ENCODE measurements around the gene MERTK.

MERTK gene

GRCh38 chr2:112006076-112006410 lies 107.6 kb downstream of the MERTK start:
- intact Hi-C loops (cut with DNase I; ENCODE audit: low total_unique reads), result no loop called here
- no peaks in the 10 kb centered on the region for H3K9me3 ChIP-seq

GRCh38 chr2:112007493-112007892 lies 109.1 kb downstream of the MERTK start:
- no peak overlapping the region for H3K27ac ChIP-seq
- H3K27me3 ChIP-seq, result no peaks in the 10 kb centered on the region
- H3K4me3 ChIP-seq, result no peak overlapping the region
- no peak for DNase-seq
- H3K9me3 ChIP-seq, result no peaks in the 10 kb centered on the region
- intact Hi-C loops (cut with DNase I; ENCODE audit: low total_unique reads), result no loop called here
- peaks cover 0 to 3% (median 0%) of the 10 kb centered on the region in 4 donors for H3K4me1 ChIP-seq
- peaks cover 44 to 71% (median 67%) of the 10 kb centered on the region in 3 donors for H3K36me3 ChIP-seq
- no peak for TF ChIP-seq CTCF (IDR thresholded peaks at IDR 0.05)

More at GRCh38 chr2:112006076-112006410, 107.6 kb downstream of the MERTK start:
- H3K36me3 ChIP-seq, result peaks cover 34 to 59% (median 53%) of the 10 kb centered on the region in 3 donors
- H3K27me3 ChIP-seq, result no peaks in the 10 kb centered on the region
- DNase-seq, result no peak
- peak overlapping the region; percentile 26 to 29 for H3K27ac ChIP-seq
- H3K4me3 ChIP-seq, result no peak overlapping the region
- peaks cover 0 to 3% (median 0%) of the 10 kb centered on the region in 4 donors for H3K4me1 ChIP-seq
- peak in 1 of 2 experiments; percentile 11 for TF ChIP-seq CTCF (IDR thresholded peaks at IDR 0.05)

GRCh38 chr2:112008910-112009485 lies 110.6 kb downstream of the MERTK start:
- H3K27ac ChIP-seq, result no peak overlapping the region
- H3K4me3 ChIP-seq, result no peak overlapping the region
- no peaks in the 10 kb centered on the region for H3K27me3 ChIP-seq
- intact Hi-C loops (cut with DNase I; ENCODE audit: low total_unique reads), result no loop called here
- H3K4me1 ChIP-seq, result peaks cover 0 to 3% (median 0%) of the 10 kb centered on the region in 4 donors
- peaks cover 39 to 80% (median 73%) of the 10 kb centered on the region in 3 donors for H3K36me3 ChIP-seq
- no peaks in the 10 kb centered on the region for H3K9me3 ChIP-seq
- TF ChIP-seq CTCF (IDR thresholded peaks at IDR 0.05), result no peak
- DNase-seq, result no peak

GRCh38 chr2:112010751-112011150 lies 112.3 kb downstream of the MERTK start:
- no peak for TF ChIP-seq CTCF (IDR thresholded peaks at IDR 0.05)
- intact Hi-C loops (cut with DNase I; ENCODE audit: low total_unique reads), result no loop called here
- Histone ChIP-seq H3K4me1 (peaks cover 0 to 1% (median 0%) of the 10 kb centered on the region in 4 donors), H3K27me3 (no peaks in the 10 kb centered on the region), H3K36me3 (peaks cover 35 to 71% (median 62%) of the 10 kb centered on the region in 3 donors), H3K9me3 (no peaks in the 10 kb centered on the region), H3K4me3 (no peak overlapping the region), H3K27ac (no peak overlapping the region)
- DNase-seq, result no peak

GRCh38 chr2:112012556-112012955 lies 114.1 kb downstream of the MERTK start:
- no peak overlapping the region for H3K27ac ChIP-seq
- peaks cover 35 to 74% (median 61%) of the 10 kb centered on the region in 3 donors for H3K36me3 ChIP-seq
- intact Hi-C loops (cut with DNase I; ENCODE audit: low total_unique reads), result no loop called here
- H3K27me3 ChIP-seq, result no peaks in the 10 kb centered on the region
- no peak overlapping the region for H3K4me3 ChIP-seq
- DNase-seq, result no peak
- no peak for TF ChIP-seq CTCF (IDR thresholded peaks at IDR 0.05)
- no peaks in the 10 kb centered on the region for H3K4me1 ChIP-seq
- H3K9me3 ChIP-seq, result no peaks in the 10 kb centered on the region

Data from tibial artery (tissue), 4 donors.